ENCODE data around the gene CHRNA4. TPM values are rescaled to one million over a fixed set of nuclear protein-coding genes. Genes with fewer than 3 reads are reported as not detected.

Gene CHRNA4
- polyA plus RNA-seq, result 0.45 TPM
- long read RNA-seq, donor 1, result 0 reads
- long read RNA-seq, donor 2, result 0 reads
- long read RNA-seq, donor 3, result 0 reads
- long read RNA-seq, donor 4, result 0 reads
- long read RNA-seq, donor 5, result 0 reads
- long read RNA-seq, donor 6, result 0 reads
- long read RNA-seq, donor 7, partial matches to known transcripts, result 0 of 1 reads
- long read RNA-seq, donor 7, other reads (novel, unspliced or antisense), result 0 of 1 reads
- long read RNA-seq, donor 8, result 0 reads
- long read RNA-seq, donor 9, result 0 reads
- long read RNA-seq, donor 10, result 0 reads
- long read RNA-seq, donor 11, result 0 reads

- Histone ChIP-seq H3K27ac (ENCODE audit: low read length) (no peak within 1 kb of the TSS), H3K9me3 (ENCODE audit: control insufficient read depth, low read depth, low read length) (peaks cover 3% of the 10 kb centered on the region), H3K4me1 (ENCODE audit: control insufficient read depth, insufficient read depth, low read length) (no peaks in the 10 kb centered on the region), H3K27me3 (ENCODE audit: control insufficient read depth, insufficient read depth, low read length) (peaks cover 37% of the 10 kb centered on the region), H3K4me3 (ENCODE audit: low read length) (no peak within 1 kb of the TSS), H3K36me3 (ENCODE audit: control insufficient read depth, insufficient read depth, low read length) (no peaks in the 10 kb centered on the region)
- no CpG with 5 or more reads among the region's 79 CpGs for WGBS (ENCODE audit: insufficient coverage, low lambda C conversion rate)
- DNase-seq, result no peak
These were observed at the start of gene CHRNA4 for GRCh38 chr20:63360850-63361518. Gene CHRNA4, minus strand, starts transcription at chr20:63361349. Its CDS starts 184 bp downstream, at chr20:63361165.

- Histone ChIP-seq H3K4me3 (ENCODE audit: low read length) (no peak overlapping the region), H3K27ac (ENCODE audit: low read length) (no peak overlapping the region), H3K27me3 (ENCODE audit: control insufficient read depth, insufficient read depth, low read length) (peaks cover 3% of the 10 kb centered on the region), H3K36me3 (ENCODE audit: control insufficient read depth, insufficient read depth, low read length) (no peaks in the 10 kb centered on the region), H3K4me1 (ENCODE audit: control insufficient read depth, insufficient read depth, low read length) (no peaks in the 10 kb centered on the region), H3K9me3 (ENCODE audit: control insufficient read depth, low read depth, low read length) (peaks cover 21% of the 10 kb centered on the region)
- WGBS (ENCODE audit: insufficient coverage, low lambda C conversion rate), result no CpG with 5 or more reads among the region's 23 CpGs
- no peak for DNase-seq
These were observed 48.8 kb upstream of the CHRNA4 start for GRCh38 chr20:63409834-63410435.

- peaks cover 21% of the 10 kb centered on the region for H3K9me3 ChIP-seq (ENCODE audit: control insufficient read depth, low read depth, low read length)
- WGBS (ENCODE audit: insufficient coverage, low lambda C conversion rate), result no CpG with 5 or more reads among the region's 21 CpGs
- H3K27me3 ChIP-seq (ENCODE audit: control insufficient read depth, insufficient read depth, low read length), result peaks cover 3% of the 10 kb centered on the region
- no peaks in the 10 kb centered on the region for H3K4me1 ChIP-seq (ENCODE audit: control insufficient read depth, insufficient read depth, low read length)
- no peaks in the 10 kb centered on the region for H3K36me3 ChIP-seq (ENCODE audit: control insufficient read depth, insufficient read depth, low read length)
- H3K4me3 ChIP-seq (ENCODE audit: low read length), result no peak overlapping the region
- H3K27ac ChIP-seq (ENCODE audit: low read length), result no peak overlapping the region
- DNase-seq, result peak in 1 of 2 donors; percentile 48
These were observed 48.1 kb upstream of the CHRNA4 start for GRCh38 chr20:63409066-63409833.

GRCh38 chr20:63408684-63409046, 47.5 kb upstream of the CHRNA4 start:
- WGBS (ENCODE audit: insufficient coverage, low lambda C conversion rate), result no CpG with 5 or more reads among the region's 21 CpGs
- DNase-seq, result no peak
- Histone ChIP-seq H3K27me3 (ENCODE audit: control insufficient read depth, insufficient read depth, low read length) (peaks cover 3% of the 10 kb centered on the region), H3K27ac (ENCODE audit: low read length) (no peak overlapping the region), H3K4me1 (ENCODE audit: control insufficient read depth, insufficient read depth, low read length) (no peaks in the 10 kb centered on the region), H3K4me3 (ENCODE audit: low read length) (no peak overlapping the region), H3K36me3 (ENCODE audit: control insufficient read depth, insufficient read depth, low read length) (no peaks in the 10 kb centered on the region), H3K9me3 (ENCODE audit: control insufficient read depth, low read depth, low read length) (peaks cover 21% of the 10 kb centered on the region)

- no peaks in the 10 kb centered on the region for H3K36me3 ChIP-seq (ENCODE audit: control insufficient read depth, insufficient read depth, low read length)
- H3K27me3 ChIP-seq (ENCODE audit: control insufficient read depth, insufficient read depth, low read length), result peaks cover 3% of the 10 kb centered on the region
- H3K27ac ChIP-seq (ENCODE audit: low read length), result no peak overlapping the region
- no CpG with 5 or more reads among the region's 27 CpGs for WGBS (ENCODE audit: insufficient coverage, low lambda C conversion rate)
- H3K9me3 ChIP-seq (ENCODE audit: control insufficient read depth, low read depth, low read length), result peaks cover 21% of the 10 kb centered on the region
- H3K4me1 ChIP-seq (ENCODE audit: control insufficient read depth, insufficient read depth, low read length), result no peaks in the 10 kb centered on the region
- DNase-seq, result no peak
- H3K4me3 ChIP-seq (ENCODE audit: low read length), result no peak overlapping the region
These were observed 47.0 kb upstream of the CHRNA4 start for GRCh38 chr20:63407928-63408683.

- Histone ChIP-seq H3K9me3 (ENCODE audit: control insufficient read depth, low read depth, low read length) (peaks cover 16% of the 10 kb centered on the region), H3K4me3 (ENCODE audit: low read length) (no peak overlapping the region), H3K27me3 (ENCODE audit: control insufficient read depth, insufficient read depth, low read length) (peaks cover 3% of the 10 kb centered on the region), H3K4me1 (ENCODE audit: control insufficient read depth, insufficient read depth, low read length) (no peaks in the 10 kb centered on the region), H3K36me3 (ENCODE audit: control insufficient read depth, insufficient read depth, low read length) (no peaks in the 10 kb centered on the region), H3K27ac (ENCODE audit: low read length) (no peak overlapping the region)
- WGBS (ENCODE audit: insufficient coverage, low lambda C conversion rate), result no CpG with 5 or more reads among the region's 60 CpGs
- no peak for DNase-seq
These were observed 45.6 kb upstream of the CHRNA4 start for GRCh38 chr20:63406617-63407245.

GRCh38 chr20:63406011-63406410, 44.9 kb upstream of the CHRNA4 start:
- WGBS (ENCODE audit: insufficient coverage, low lambda C conversion rate), result no CpG with 5 or more reads among the region's 23 CpGs
- Histone ChIP-seq H3K27ac (ENCODE audit: low read length) (no peak overlapping the region), H3K4me1 (ENCODE audit: control insufficient read depth, insufficient read depth, low read length) (no peaks in the 10 kb centered on the region), H3K9me3 (ENCODE audit: control insufficient read depth, low read depth, low read length) (peaks cover 16% of the 10 kb centered on the region), H3K27me3 (ENCODE audit: control insufficient read depth, insufficient read depth, low read length) (no peaks in the 10 kb centered on the region), H3K4me3 (ENCODE audit: low read length) (no peak overlapping the region), H3K36me3 (ENCODE audit: control insufficient read depth, insufficient read depth, low read length) (no peaks in the 10 kb centered on the region)
- DNase-seq, result no peak

GRCh38 chr20:63405102-63405730, 44.1 kb upstream of the CHRNA4 start:
- WGBS (ENCODE audit: insufficient coverage, low lambda C conversion rate), result no CpG with 5 or more reads among the region's 31 CpGs
- no peak overlapping the region for H3K27ac ChIP-seq (ENCODE audit: low read length)
- peaks cover 16% of the 10 kb centered on the region for H3K9me3 ChIP-seq (ENCODE audit: control insufficient read depth, low read depth, low read length)
- no peak for DNase-seq
- H3K36me3 ChIP-seq (ENCODE audit: control insufficient read depth, insufficient read depth, low read length), result no peaks in the 10 kb centered on the region
- no peak overlapping the region for H3K4me3 ChIP-seq (ENCODE audit: low read length)
- H3K4me1 ChIP-seq (ENCODE audit: control insufficient read depth, insufficient read depth, low read length), result no peaks in the 10 kb centered on the region
- H3K27me3 ChIP-seq (ENCODE audit: control insufficient read depth, insufficient read depth, low read length), result no peaks in the 10 kb centered on the region

Measured in large intestine (tissue), 12 donors.